Umbilical cord (tissue), 2 donors: ENCODE measurements around the gene STK26. TPM values are rescaled to one million over a fixed set of nuclear protein-coding genes. Genes with fewer than 3 reads are reported as not detected.
A peak's percentile ranks its signal among the peaks of the same experiment; 100 is the strongest.
"Not testable (repeated sequence)": the region's sequence is repeated elsewhere in the genome, so short reads cannot be mapped to it uniquely, and the experiment has no call there.

Source experiments
- DNase-seq: peaks from one replicate; pipeline ENCODE4 v3.0.0-alpha.2; 2015; ENCODE audit warnings: low spot score
- total RNA-seq: library from RNA; depleted of rRNA; stranded (reverse); fragments of >200 nt; gene quantifications from one replicate; pipeline ENCODE4 v1.2.3, GENCODE V29; 2014; ENCODE audit warnings: low replicate concordance; ENCODE audit not compliant: insufficient read depth

Gene STK26
- total RNA-seq, 1 donor from 2014 or later = 18.8 TPM

DNA sequence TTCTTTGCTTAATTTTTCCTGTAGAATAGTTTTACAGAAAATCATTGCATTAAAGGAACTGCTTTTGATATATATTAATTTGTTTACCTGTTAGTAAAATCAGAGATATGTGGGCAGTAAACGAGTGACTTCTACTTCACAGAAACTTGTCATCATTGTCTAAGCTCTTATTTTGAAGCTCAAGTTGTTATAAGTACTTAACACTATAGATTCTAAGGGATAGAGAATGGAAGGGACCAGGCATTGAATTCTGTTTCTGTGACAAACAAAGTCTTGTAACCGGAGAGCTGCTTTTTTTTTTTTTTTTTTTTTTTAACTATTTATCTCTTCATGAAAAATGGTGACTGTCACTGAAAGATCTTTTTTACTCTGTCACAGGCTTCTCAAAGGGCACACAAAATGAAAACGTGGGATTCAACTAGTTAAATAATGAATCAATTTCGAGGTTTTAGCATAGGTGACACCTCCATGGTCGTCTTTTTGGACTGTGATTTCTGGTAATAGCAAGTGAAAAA is 14.4 kb downstream of the STK26 start:
- no peak for DNase-seq

- DNase-seq = no peak
Observed at GRCh38 chrX:132040066-132040465, 17.0 kb downstream of the STK26 start.

GRCh38 chrX:132041015-132041414 is 17.9 kb downstream of the STK26 start:
- peak; percentile 40 for DNase-seq

DNA sequence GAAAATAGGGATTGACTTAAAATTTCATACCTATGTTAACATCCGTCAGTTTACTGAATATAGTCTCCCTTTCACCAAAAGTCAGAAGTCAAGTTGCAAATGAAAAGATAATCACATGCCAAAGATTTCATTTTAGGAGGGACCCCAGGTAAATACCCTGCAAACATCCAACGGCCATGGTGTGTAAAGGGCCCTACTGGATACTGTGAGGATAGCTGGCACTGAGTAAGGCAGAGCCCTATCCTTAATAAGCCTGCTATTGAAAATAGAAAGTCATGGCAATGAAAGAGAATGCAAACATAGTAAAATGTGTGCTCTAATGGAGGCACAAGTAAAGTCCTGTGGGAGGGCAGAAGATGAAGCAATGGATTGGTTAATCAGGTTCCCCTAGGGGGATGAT is 20.9 kb downstream of the STK26 start:
- DNase-seq = no peak

DNA sequence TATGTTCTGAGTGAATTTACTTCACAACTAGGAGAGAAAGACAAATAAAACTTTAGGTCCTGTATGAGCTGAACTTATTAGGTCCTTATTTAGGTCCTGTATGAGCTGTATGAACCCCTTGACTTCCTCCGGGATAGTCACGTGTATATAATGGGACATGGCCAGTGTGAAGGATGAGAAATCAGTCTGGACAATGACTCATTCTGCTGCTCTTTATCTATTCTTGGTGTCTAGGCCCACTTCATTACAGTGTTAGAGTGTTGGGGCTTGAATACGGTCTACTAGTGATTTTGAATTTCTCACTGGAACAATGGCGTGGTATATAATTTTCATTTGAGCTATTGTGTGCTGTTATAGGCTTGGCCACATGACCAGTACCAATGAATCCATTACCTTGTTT is 21.9 kb downstream of the STK26 start:
- no peak for DNase-seq

GRCh38 chrX:132045456-132045855 is 22.4 kb downstream of the STK26 start:
- DNase-seq = no peak

GRCh38 chrX:132046533-132046932 is 23.4 kb downstream of the STK26 start:
- no peak for DNase-seq

GRCh38 chrX:132051778-132052177 is 28.7 kb downstream of the STK26 start:
- not testable (repeated sequence) for DNase-seq

- DNase-seq = no peak
Observed at GRCh38 chrX:132058050-132058449, 34.9 kb downstream of the STK26 start.

- DNase-seq = no peak
Observed at GRCh38 chrX:132058975-132059374, 35.9 kb downstream of the STK26 start.

- no peak for DNase-seq
Observed at GRCh38 chrX:132059973-132060540, 37.0 kb downstream of the STK26 start.

DNA sequence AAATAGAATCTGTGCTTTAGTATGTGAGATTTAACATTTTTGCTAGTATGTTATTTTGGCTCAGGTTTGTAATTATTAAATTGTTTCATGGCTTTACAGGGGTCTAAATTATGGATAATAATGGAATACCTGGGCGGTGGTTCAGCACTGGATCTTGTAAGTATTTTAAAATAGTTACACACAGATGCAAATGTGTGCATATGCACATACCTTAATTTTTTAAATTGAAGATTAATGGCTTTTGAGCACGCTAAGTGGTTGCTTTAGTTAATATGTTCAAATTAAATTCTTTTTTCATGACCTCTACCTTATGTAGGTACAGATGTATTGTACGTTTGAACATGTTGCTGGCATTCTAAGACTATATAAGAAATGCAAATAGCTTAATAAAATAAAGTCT is 40.2 kb downstream of the STK26 start:
- no peak for DNase-seq

- no peak for DNase-seq
Observed at GRCh38 chrX:132063862-132064261, 40.8 kb downstream of the STK26 start.

DNA sequence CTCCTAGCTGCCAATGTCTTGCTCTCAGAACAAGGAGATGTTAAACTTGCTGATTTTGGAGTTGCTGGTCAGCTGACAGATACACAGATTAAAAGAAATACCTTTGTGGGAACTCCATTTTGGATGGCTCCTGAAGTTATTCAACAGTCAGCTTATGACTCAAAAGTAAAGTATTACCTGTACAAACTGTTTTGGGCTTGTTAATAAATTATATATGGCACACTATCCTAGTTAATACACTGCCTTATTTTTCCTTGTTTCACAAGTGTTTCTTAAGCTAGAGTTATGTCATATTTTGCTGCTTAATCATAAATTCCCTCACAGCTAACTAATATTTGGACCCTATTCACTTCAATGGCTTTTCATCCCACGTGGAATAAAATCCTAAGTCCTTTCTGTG is 45.3 kb downstream of the STK26 start:
- no peak for DNase-seq

DNA sequence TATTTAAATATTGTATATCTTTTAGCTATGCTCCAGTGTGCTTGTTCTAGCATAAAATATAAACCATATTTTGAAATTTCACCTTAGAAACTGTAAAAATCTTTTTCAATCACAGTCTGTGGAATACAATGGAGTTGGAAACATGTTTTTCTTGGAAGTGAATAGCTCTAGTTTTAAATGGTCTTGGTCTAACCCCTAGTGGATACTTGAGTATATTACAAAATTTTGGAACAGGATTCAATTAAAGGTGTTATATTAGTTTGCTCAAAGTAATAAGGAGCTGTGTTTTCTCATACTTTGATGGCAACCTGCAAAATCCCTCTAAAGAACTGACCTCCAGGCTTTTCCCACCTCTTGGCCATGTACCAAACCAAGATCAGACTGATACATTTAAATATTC is 48.2 kb downstream of the STK26 start:
- peak; percentile 8 for DNase-seq

GRCh38 chrX:132077414-132077813 is 54.3 kb downstream of the STK26 start:
- no peak for DNase-seq

DNA sequence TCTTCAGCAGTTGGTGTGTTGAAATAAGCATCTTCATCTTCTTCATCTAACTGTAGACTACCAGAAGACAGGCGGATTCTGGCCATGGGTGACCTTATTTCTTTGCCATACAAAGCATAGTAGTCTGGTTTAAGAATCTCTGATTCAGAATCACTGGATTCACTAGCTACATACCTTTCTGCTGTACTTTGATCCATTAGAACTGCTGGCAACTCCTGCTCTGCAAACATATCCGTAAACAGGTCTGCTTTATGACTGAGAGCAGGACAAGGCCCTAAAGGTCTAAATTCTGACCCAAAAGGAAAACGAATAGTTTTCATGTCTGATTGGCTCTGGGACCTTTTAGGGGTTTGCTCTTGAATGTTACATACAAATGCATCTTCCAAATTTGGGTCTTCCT is 54.8 kb downstream of the STK26 start:
- no peak for DNase-seq

- no peak for DNase-seq
Observed at GRCh38 chrX:132085786-132086185, 62.7 kb downstream of the STK26 start.

DNA sequence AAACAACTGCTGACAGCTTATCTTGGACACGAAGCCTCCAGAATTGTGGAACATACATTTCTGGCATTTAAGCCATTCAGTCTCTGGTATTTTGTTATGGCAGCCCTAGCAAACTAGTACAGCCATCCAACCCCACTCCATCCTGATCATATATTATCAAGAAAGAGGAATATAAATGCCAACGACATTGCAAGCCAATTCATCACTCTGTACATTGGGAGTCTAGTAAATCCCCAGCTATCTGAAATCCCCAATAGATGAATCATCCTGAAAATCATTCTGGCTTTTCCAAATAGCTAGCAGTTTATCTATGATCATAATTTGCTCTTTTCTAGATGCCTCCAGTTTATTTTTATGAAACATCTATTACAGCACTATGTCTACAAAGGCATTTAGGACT is 63.6 kb downstream of the STK26 start:
- DNase-seq = peak; percentile 31

DNA sequence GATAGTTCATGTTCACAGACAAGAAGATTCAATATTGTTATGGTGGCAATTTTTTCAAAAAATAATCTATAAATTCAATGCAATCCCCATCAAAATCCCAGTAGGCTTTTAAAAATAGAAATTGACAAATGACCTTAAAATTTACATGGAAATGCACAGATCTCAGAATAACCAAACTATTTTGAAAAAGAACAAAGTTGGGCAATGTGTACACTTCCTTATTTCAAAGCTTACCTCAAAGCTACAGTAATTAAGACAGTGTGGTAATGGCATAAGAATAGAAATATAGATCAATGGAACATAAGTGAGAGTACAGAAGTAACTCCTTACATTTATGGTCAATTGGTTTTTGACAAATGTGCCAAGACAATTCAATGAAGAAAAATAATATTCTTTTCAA is 65.8 kb downstream of the STK26 start:
- DNase-seq = no peak

- no peak for DNase-seq
Observed at GRCh38 chrX:132090403-132091159, 67.5 kb downstream of the STK26 start.

DNA sequence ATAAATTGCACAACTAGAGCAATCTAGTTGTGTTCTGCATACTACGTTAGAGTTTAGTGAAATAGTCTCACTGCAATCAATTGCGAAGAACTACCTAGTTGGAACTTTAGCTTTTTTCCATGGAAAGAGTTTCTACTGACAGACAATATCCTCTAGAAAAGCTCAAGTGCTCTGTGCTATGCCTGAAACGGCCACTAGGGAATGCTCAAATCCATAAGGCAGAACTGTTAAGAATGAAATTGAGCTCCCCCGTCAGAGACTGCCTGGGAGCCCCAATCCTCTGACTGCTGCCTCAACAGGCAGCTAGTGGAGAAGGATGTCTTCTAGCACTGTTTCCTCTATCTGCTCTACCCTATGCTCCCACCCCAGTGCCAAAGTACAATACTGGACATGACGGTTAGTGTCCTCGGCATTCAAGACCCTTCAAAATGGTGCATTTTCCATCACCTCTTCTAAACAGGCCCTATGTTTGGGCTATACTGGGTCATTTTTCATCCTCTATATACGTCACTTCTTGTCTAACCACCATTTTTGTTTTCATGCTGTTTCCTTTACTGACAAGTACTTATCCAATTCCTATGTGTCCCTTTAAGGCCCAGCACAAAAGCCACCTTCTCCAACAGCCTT is 69.5 kb downstream of the STK26 start:
- peak; percentile 62 for DNase-seq
